ENCODE measurements around the gene GDF3. TPM values are rescaled to one million over a fixed set of nuclear protein-coding genes. Genes with fewer than 3 reads are reported as not detected.

GDF3 gene
- total RNA-seq, 1 experiment from 2014 or later = not detected

- intact Hi-C loops (cut with micrococcal nuclease) = no loop called here
- Histone ChIP-seq H3K9me3 (ENCODE audit: control insufficient read depth in 1 of 2, insufficient read depth in 1 of 2, low read depth in 1 of 2, low read length in 2 of 2) (no peaks in the 10 kb centered on the region), H3K4me3 (replicated peaks in 1 of 2; ENCODE audit: low read depth in 1 of 2, low read length in 2 of 2) (no peak overlapping the region), H3K27me3 (ENCODE audit: insufficient read depth, low read length) (no peaks in the 10 kb centered on the region), H4K20me1 (ENCODE audit: insufficient read depth) (no peaks in the 10 kb centered on the region), H3K9ac (ENCODE audit: low read length) (no peak overlapping the region), H3K27ac (ENCODE audit: low read depth, low read length) (no peak overlapping the region), H3K4me1 (ENCODE audit: control insufficient read depth in 1 of 2, insufficient read depth in 2 of 2, low read length in 2 of 2) (no peaks in the 10 kb centered on the region), H3K9me2 (ENCODE audit: insufficient read depth) (no peaks in the 10 kb centered on the region), H3K36me3 (ENCODE audit: control insufficient read depth in 1 of 2, insufficient read depth in 2 of 2, low read length in 2 of 2) (no peaks in the 10 kb centered on the region), H3K79me2 (ENCODE audit: insufficient read depth, low read length) (no peaks in the 10 kb centered on the region), H2AFZ (ENCODE audit: low read depth, low read length, poor library complexity, severe bottlenecking) (no peak overlapping the region), H3K4me2 (ENCODE audit: low read length) (no peak overlapping the region)
- no TSS peak for BruUV-seq (replicated peaks)
- TF ChIP-seq MAX (IDR thresholded peaks at IDR 0.05) (no peak), RAD21 (IDR thresholded peaks at IDR 0.05; ENCODE audit: low read depth) (no peak), POLR2AphosphoS5 (IDR thresholded peaks at IDR 0.05; ENCODE audit: low read depth, low read length) (no peak)
- POLR2A ChIA-PET = no interaction called here
- ATAC-seq (no peak), DNase-seq (ENCODE audit: low read depth, low spot score) (no peak)
- CTCF ChIA-PET = no interaction called here
- RAD21 ChIA-PET (ENCODE audit: low non-redundant PET in 1 of 2, low total read pairs in 2 of 2, uncharacterized antibody in 2 of 2, unreplicated experiment in 2 of 2) = no interaction called here
These were observed 37.4 kb upstream of the GDF3 start for GRCh38 chr12:7732993-7733392.

GRCh38 chr12:7731486-7731885, 35.9 kb upstream of the GDF3 start:
- no peak overlapping the region for H3K9ac ChIP-seq (ENCODE audit: low read length)
- no peaks in the 10 kb centered on the region for H3K4me1 ChIP-seq (ENCODE audit: control insufficient read depth in 1 of 2, insufficient read depth in 2 of 2, low read length in 2 of 2)
- ChIA-PET POLR2A (no interaction called here), RAD21 (ENCODE audit: low non-redundant PET in 1 of 2, low total read pairs in 2 of 2, uncharacterized antibody in 2 of 2, unreplicated experiment in 2 of 2) (no interaction called here), CTCF (no interaction called here)
- ATAC-seq (no peak), DNase-seq (ENCODE audit: low read depth, low spot score) (no peak)
- TF ChIP-seq ZNF274 (IDR thresholded peaks at IDR 0.05; ENCODE audit: low read depth, low read length) (no peak), JUND (IDR thresholded peaks at IDR 0.05) (no peak), RAD21 (IDR thresholded peaks at IDR 0.05; ENCODE audit: low read depth) (no peak), MAX (IDR thresholded peaks at IDR 0.05) (no peak), ZBTB33 (IDR thresholded peaks at IDR 0.05; ENCODE audit: extremely low read depth, insufficient replicate concordance, low read length) (no peak), POLR2A (IDR thresholded peaks at IDR 0.05; ENCODE audit: borderline replicate concordance, extremely low read depth, insufficient read depth, insufficient read length) (no peak), POLR2AphosphoS5 (IDR thresholded peaks at IDR 0.05; ENCODE audit: low read depth, low read length) (no peak), FOSL1 (IDR thresholded peaks at IDR 0.05; ENCODE audit: low read depth) (no peak), SP1 (IDR thresholded peaks at IDR 0.05; ENCODE audit: low read depth) (no peak), ELF1 (IDR thresholded peaks at IDR 0.05; ENCODE audit: borderline replicate concordance, low read depth) (no peak), EZH2phosphoT487 (IDR thresholded peaks at IDR 0.05; ENCODE audit: borderline replicate concordance) (no peak), SIN3A (IDR thresholded peaks at IDR 0.05; ENCODE audit: low read depth) (no peak), CEBPB (IDR thresholded peaks at IDR 0.05; ENCODE audit: low read depth) (no peak), REST (IDR thresholded peaks at IDR 0.05; ENCODE audit: low read depth) (no peak), CBX3 (IDR thresholded peaks at IDR 0.05; ENCODE audit: low read depth) (no peak)
- intact Hi-C loops (cut with micrococcal nuclease) = no loop called here
- no peak overlapping the region for H3K4me2 ChIP-seq (ENCODE audit: low read length)
- no peaks in the 10 kb centered on the region for H3K27me3 ChIP-seq (ENCODE audit: insufficient read depth, low read length)
- no peaks in the 10 kb centered on the region for H3K36me3 ChIP-seq (ENCODE audit: control insufficient read depth in 1 of 2, insufficient read depth in 2 of 2, low read length in 2 of 2)
- no peak overlapping the region for H2AFZ ChIP-seq (ENCODE audit: low read depth, low read length, poor library complexity, severe bottlenecking)
- no peaks in the 10 kb centered on the region for H3K9me3 ChIP-seq (ENCODE audit: control insufficient read depth in 1 of 2, insufficient read depth in 1 of 2, low read depth in 1 of 2, low read length in 2 of 2)
- no peaks in the 10 kb centered on the region for H4K20me1 ChIP-seq (ENCODE audit: insufficient read depth)
- no TSS peak for BruUV-seq (replicated peaks)
- no peaks in the 10 kb centered on the region for H3K79me2 ChIP-seq (ENCODE audit: insufficient read depth, low read length)
- no peak overlapping the region for H3K4me3 ChIP-seq (replicated peaks in 1 of 2; ENCODE audit: low read depth in 1 of 2, low read length in 2 of 2)
- H3K27ac ChIP-seq (ENCODE audit: low read depth, low read length) = no peak overlapping the region
- no peaks in the 10 kb centered on the region for H3K9me2 ChIP-seq (ENCODE audit: insufficient read depth)
